ENCODE data around the gene LIPE.

Gene LIPE

GRCh38 chr19:42362342-42362741 lies 64.8 kb downstream of the LIPE start:
- DNase-seq (ENCODE audit: extremely low spot score, insufficient read length, low read depth) = no peak
- no peak for FAIRE-seq

DNA sequence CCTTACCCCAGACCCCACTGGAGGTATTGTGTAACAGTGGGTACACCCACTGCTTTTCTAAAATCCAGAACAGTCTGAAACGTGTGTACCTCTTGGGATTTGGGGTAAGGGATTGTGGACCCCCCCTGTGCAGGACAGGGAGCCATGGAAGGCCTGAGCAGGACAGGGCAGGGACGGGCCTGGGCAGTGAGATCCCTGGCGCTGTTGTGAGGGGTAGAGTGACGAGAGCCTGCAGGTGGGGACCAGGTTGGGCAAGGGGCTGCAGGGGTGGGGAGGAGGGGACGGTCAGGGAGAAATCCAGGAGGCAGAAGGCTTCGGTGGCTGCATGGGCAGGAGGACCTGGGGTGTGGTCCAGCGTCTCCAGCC lies 65.7 kb downstream of the LIPE start:
- FAIRE-seq (no peak), DNase-seq (ENCODE audit: extremely low spot score, insufficient read length, low read depth) (no peak)

- FAIRE-seq (no peak), DNase-seq (ENCODE audit: extremely low spot score, insufficient read length, low read depth) (no peak)
These were observed 66.2 kb downstream of the LIPE start for GRCh38 chr19:42360787-42361544.

- FAIRE-seq = no peak
- DNase-seq (ENCODE audit: extremely low spot score, insufficient read length, low read depth) = no peak
These were observed 69.9 kb downstream of the LIPE start for GRCh38 chr19:42357290-42357689.

DNA sequence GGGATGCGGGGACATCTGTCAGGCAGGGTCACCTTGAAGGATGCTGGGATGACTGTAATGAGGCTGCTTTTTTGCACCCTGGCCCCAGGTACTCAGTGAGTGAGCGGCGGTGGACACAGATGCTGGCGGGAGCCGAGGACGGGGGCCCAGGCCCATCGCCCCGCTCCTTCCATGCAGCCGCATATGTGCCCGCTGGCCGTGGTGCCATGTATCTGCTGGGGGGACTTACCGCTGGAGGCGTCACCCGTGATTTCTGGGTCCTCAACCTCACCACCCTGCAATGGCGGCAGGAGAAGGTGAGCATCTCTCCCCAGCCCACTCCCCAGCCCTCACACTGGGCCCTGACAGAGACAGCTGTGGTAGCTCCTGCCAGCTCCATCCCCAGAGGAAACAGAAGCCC lies 70.5 kb downstream of the LIPE start:
- DNase-seq (ENCODE audit: extremely low spot score, insufficient read length, low read depth) = no peak
- no peak for FAIRE-seq

- DNase-seq (ENCODE audit: extremely low spot score, insufficient read length, low read depth) (no peak), FAIRE-seq (no peak)
These were observed 71.3 kb downstream of the LIPE start for GRCh38 chr19:42355896-42356295.

DNA sequence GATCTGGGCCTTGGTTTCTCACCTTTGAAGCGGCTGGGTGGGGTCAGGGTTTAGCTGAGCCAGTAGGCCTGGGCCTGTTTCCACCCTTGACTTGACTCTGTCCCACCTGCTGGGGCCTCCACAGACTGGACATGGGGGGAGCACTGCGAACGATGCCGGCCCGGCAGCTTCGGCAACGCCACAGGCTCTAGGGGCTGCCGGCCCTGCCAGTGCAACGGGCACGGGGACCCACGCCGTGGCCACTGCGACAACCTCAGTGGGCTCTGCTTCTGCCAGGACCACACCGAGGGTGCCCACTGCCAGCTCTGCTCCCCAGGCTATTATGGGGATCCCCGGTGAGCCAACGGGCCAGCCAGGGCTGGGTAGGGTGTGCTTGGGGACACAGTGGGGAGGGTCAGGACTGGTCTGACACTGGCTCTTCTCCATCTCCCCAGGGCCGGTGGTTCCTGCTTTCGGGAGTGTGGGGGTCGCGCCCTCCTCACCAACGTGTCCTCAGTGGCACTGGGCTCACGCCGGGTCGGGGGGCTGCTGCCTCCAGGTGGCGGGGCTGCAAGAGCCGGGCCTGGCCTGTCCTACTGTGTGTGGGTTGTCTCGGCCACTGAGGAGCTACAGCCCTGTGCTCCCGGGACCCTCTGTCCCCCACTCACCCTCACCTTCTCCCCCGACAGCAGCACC lies 73.7 kb downstream of the LIPE start:
- no peak for DNase-seq (ENCODE audit: extremely low spot score, insufficient read length, low read depth)
- no peak for FAIRE-seq

- DNase-seq (ENCODE audit: extremely low spot score, insufficient read length, low read depth) (peak; percentile 23), FAIRE-seq (peak; percentile 42)
These were observed 74.6 kb downstream of the LIPE start for GRCh38 chr19:42352301-42353259.
